T follicular helper cell (primary cell): Measurements from ENCODE around the gene LPCAT3.
"Not testable (repeated sequence)": the region's sequence is repeated elsewhere in the genome, so short reads cannot be mapped to it uniquely, and the experiment has no call there.

Experiments used
- DNase-seq: peaks from one replicate; pipeline ENCODE4 v3.0.0-alpha.2; 2020; ENCODE audit warnings: low read depth

LPCAT3 gene

DNA sequence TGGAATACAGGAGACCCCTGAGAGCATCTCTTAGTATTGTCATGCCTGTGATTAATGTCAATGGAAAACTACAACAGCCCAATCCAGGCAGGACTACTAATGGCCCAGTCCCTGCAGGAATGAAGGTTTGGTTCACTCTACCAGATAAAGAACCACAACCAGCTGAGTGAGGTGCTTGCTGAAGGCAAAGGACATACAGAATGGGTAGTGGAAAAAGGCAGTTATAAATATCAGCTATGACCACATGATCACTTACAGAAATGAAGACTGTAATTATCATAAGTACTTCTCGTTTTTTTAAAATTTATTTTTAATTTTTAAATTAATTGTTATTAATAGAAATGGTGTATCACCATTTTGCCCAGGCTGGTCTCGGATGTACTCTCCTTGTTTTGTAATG lies 17.2 kb upstream of the LPCAT3 start:
- no peak for DNase-seq

- no peak for DNase-seq
Measured at GRCh38 chr12:7034464-7034863, 16.2 kb upstream of the LPCAT3 start.

DNA sequence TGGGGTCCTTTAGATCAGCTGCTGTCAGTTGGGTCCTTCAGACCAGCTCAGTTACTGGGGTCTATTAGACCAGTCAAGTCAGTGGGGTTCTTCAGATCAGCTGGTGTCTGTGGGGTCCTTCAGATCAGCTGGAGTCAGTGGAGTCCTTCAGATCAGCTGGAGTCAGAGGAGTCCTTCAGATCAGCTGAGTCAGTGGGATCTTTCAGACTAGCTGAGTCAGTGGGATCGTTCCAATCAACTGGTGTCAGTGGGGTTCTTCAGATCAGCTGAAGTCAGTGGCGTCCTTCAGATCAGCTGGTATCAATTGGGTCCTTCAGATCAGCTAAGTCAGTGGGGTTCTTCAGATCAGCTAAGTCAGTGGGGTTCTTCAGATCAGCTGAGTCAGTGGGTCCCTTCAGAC lies 14.7 kb upstream of the LPCAT3 start:
- no peak for DNase-seq

GRCh38 chr12:7031306-7031705 lies 13.0 kb upstream of the LPCAT3 start:
- no peak for DNase-seq

- DNase-seq: no peak
Measured at GRCh38 chr12:7026854-7027253, 8.6 kb upstream of the LPCAT3 start.

GRCh38 chr12:7023114-7023513 lies 4.8 kb upstream of the LPCAT3 start:
- DNase-seq: no peak

GRCh38 chr12:7021956-7022355 lies 3.7 kb upstream of the LPCAT3 start:
- DNase-seq: no peak

GRCh38 chr12:7019043-7019569 lies 830 bp upstream of the LPCAT3 start:
- no peak for DNase-seq

- DNase-seq: no peak
Measured at GRCh38 chr12:7017870-7018349, 366 bp downstream of the LPCAT3 start.

- no peak for DNase-seq
Measured at GRCh38 chr12:7016958-7017571, 1.2 kb downstream of the LPCAT3 start.

DNA sequence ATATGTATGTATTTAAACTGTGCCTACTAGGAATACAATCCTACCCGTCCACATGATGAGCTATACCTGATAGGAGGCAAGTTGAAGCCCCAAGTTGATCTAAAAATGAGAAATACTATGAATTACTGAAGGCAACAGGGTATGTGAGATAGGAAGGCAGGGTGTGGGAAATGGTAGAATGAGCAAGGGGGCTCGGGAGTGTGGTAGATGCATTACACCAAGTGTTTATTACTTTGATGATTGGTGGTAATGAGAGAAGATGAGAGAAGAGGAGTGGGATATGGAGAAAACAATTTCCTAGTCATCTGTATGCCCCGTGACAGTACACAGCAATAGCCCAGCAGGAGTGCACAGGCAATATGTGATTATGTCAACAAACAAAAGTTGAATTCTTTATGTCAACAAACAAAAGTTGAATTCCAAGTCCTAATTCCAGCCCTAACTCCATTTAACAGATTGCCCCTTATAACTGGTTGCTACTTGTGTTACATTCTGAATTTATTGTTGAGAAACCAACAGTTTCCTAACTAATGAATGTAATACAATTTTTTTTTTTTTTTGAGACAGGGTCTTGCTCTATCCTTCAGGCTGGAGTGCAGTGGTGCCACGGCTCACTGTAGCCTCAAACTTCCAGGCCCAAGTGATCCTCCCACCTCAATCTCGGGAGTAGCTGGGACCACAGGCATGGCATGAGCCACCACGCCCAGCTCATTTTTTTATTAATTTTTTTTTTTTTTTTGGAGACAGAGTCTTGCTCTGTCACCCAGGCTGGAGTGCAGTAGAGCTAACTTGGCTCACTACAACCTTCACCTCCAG lies 2.5 kb downstream of the LPCAT3 start:
- no peak for DNase-seq

DNA sequence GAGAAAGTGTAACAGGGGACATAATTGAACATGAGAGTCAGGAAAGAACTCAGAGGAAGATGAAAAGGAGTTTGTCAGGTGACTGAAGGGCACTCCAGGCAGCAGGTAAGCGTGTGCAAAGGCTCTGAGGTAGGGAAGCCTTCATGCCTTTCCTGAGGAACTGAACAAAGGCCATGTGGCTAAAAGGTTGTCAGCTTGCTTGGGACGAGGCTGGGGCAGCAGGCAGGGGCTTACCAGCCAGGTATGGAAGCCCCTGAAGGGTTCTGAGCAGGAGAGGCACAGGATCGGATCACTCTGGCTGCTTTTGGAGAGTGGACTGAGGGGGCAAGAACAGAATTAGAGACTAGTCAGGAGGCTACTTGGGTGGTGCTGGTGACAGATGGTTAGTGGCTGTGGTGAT lies 5.2 kb downstream of the LPCAT3 start:
- no peak for DNase-seq

- DNase-seq: no peak
Measured at GRCh38 chr12:7012024-7012607, 6.2 kb downstream of the LPCAT3 start.

DNA sequence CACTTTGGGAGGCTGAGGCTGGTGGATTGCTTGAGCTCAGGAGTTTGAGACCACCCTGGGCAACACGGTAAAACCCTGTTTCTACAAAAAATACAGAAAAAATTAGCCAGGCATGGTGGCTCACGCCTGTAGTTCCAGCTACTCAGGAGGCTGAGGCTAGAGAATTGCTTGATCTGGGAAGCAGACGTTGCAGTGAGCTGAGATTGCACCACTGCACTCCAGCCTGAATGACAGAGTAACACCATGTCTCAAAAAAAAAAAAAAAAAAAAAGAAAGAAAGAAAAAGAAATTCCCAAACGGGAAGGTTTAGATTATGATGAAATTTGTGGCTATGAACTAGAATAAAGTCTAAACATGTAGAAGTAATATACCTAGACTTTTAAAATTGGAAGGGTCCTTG lies 6.9 kb downstream of the LPCAT3 start:
- DNase-seq: not testable (repeated sequence)

DNA sequence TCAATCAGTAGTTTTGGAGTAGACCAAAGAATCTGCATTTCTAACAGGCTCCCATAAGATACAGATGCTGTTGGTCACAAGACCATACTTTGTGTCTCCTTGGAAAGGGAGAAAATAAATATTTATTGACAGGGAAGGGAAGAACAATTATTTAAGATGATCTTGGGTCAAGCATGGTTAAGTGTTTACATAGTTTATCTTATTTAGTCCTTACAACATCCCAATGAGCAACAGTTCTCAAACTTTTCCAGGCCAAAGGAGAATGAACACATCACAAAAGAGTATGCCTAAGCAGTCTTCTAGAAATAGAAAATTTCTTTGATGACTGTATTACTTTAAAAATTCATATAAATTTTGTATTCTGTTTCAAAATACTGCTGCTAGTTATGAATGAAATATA lies 8.8 kb downstream of the LPCAT3 start:
- DNase-seq: no peak

DNA sequence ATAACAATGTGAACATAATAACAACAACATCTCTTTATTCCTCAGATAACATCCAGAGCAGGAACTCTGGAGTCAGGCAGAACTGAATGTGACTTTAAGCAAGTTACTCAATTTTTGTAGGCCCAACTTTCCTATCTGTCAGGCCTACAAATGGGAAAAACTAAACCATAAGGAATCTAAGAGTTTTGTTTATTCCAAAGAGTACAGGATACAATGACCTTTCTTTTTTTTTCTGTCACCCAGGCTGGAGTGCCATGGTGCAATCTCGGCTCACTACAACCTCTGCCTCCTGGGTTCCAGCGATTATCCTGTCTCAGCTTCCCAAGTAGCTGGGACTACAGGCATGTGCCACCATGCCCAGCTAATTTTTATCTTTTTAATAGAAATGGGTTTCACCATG lies 9.4 kb downstream of the LPCAT3 start:
- DNase-seq: no peak

DNA sequence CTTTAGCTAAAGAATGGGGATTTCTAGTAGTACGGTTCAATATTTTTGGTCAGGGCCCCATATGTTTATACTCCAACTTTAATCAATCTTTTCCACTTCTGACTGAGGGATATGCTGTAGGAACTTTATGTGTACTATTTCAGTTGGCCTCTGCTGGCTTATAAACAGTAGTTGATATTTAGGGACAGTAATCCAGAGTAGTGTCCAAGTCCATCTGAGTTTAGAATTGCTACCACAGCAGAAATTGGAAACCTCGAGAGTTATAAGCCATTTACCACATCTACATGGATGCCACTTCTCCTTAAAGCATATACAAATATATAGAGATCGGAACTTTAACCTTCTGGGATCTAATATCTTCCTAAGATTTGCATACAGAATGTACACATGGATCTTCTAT lies 11.6 kb downstream of the LPCAT3 start:
- DNase-seq: no peak

GRCh38 chr12:7005311-7005710 lies 13.0 kb downstream of the LPCAT3 start:
- DNase-seq: no peak

GRCh38 chr12:7004840-7005239 lies 13.4 kb downstream of the LPCAT3 start:
- DNase-seq: no peak

GRCh38 chr12:7004287-7004803 lies 13.9 kb downstream of the LPCAT3 start:
- DNase-seq: no peak

DNA sequence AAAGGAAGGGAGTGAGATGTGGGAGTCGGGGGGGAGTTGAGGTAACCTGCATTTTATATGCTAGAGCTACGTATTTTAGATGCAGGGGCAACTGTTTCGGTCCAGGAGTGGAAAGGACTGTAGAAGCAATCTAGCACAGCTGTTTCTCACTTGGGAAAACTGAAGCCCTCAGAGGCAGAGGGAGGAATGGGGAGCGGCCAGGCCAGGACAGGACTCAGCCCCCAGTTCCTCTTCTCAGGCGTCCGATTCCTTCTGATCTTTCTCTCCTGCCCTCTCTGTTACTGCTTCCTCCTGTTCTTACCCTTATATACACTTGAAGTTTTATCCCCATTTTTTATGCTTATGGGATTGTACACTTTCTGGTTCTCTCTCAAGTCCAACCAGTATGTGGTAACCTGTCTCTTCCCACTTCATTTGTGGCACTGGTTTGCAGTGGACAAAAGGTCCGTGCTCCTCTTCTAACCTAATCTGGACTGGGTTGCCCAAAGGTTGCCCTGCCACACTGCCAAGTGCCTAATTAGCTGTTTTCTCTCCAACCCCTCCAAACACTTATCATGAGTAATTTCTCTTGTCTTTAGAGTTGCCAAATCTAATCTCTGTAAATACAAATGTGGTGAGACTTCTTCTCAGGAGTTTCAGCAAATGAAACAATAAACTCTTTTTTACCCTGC lies 16.2 kb downstream of the LPCAT3 start:
- DNase-seq: no peak
